GM19043 (cell line): ENCODE results near the gene LIPN.

Experiments used
- ATAC-seq: cut with Tn5 transposase; IDR thresholded peaks from one replicate; pipeline ENCODE4 v1.9.1; 2021; ENCODE audit warnings: low read depth; ENCODE audit not compliant: unreplicated experiment

The LIPN gene

DNA sequence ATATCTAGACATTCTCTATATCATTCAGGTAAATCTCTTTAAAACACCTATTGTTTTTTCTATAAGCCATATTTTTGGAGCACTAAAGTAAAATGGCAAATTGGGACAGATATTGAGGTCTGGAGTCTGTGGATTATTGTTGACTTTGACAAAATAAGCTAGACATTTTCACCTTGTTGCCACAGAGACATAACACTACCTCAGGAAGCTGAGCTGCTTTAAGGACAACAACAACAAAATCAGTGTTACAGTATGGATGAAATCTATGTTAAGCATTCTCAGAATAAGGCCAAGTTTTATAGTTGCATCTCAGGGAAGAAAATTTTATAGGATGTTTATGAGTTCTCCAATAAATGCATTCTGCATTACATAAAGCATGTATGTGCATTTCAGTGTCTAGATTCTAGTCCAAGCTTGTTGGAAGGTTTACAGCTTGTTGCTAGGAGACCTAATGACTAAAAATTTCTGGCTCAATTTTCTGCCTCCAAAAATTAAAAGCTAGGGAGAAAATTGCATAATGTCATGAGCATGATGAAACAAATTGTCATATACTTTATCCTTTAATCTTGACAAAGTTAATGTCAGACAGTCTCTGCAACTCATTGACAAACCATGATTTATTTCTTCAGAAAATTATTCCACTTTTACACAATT is 61.1 kb downstream of the LIPN start:
- ATAC-seq = no peak

GRCh38 chr10:88826388-88826787 is 66.6 kb downstream of the LIPN start:
- ATAC-seq = no peak

DNA sequence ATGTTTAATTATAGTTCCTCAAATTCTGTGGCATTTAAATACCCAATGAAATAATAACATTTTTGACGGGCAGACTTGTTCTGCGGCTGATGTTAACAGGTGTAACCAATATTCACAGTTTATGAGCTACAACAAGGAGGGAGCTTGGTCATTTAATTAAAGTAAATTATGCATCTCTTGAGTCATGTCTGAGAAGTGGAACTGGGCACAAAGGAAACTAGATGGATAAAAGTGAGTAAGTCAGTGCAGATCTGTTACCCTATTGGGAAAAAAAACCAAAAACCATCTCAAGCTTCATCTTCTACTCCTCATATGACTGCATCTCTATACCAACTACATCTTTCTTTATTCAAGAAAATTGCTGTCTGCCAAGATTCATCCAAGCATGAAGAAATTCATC is 67.9 kb downstream of the LIPN start:
- ATAC-seq = no peak

GRCh38 chr10:88828310-88828709 is 68.5 kb downstream of the LIPN start:
- ATAC-seq = no peak
